OCI-LY1 (cell line): ENCODE data around the gene NUS1.

ENCODE experiments used
- H2AFZ ChIP-seq: fragments of 200-600 bp; sonication (generic), shearing (Covaris generic); 2 replicates; pipeline ENCODE4 v1.6.0; 2014; ENCODE audit warnings: antibody characterized with exemption, mild to moderate bottlenecking, low read length
- H3F3A ChIP-seq: fragments of 200-600 bp; sonication (generic), shearing (Covaris generic); 2 replicates; pipeline ENCODE4 v1.6.0; 2014; ENCODE audit warnings: mild to moderate bottlenecking, antibody characterized with exemption, low read length, moderate library complexity; ENCODE audit not compliant: insufficient read depth
- H3K27ac ChIP-seq: fragments of 200-600 bp; sonication (generic); 2 replicates; pipeline ENCODE4 v1.5.1; 2014; ENCODE audit warnings: low read length, mixed run types, mild to moderate bottlenecking, low read depth; ENCODE audit not compliant: poor library complexity, severe bottlenecking
- H3K27me3 ChIP-seq: fragments of 200-600 bp; sonication (generic); 2 replicates; pipeline ENCODE4 v1.6.0; 2014; ENCODE audit warnings: antibody characterized with exemption, mild to moderate bottlenecking, low read length, moderate library complexity; ENCODE audit not compliant: insufficient read depth
- H3K36me3 ChIP-seq: fragments of 200-600 bp; sonication (generic); 2 replicates; pipeline ENCODE4 v1.6.1; 2014; ENCODE audit warnings: mild to moderate bottlenecking, antibody characterized with exemption, low read length, moderate library complexity, mixed read lengths; ENCODE audit not compliant: insufficient read depth
- H3K4me1 ChIP-seq: fragments of 200-600 bp; sonication (generic); 2 replicates; pipeline ENCODE4 v1.5.1; 2014; ENCODE audit warnings: mild to moderate bottlenecking, low read length, moderate library complexity; ENCODE audit not compliant: insufficient read depth, severe bottlenecking
- H3K4me2 ChIP-seq: fragments of 200-600 bp; sonication (generic), shearing (Covaris generic); 2 replicates; pipeline ENCODE4 v1.6.1; 2014; ENCODE audit warnings: low read length
- H3K4me3 ChIP-seq: fragments of 200-600 bp; sonication (generic); 2 replicates; pipeline ENCODE4 v1.5.1; 2014; ENCODE audit warnings: low read length, low read depth, mild to moderate bottlenecking, mixed read lengths; ENCODE audit not compliant: poor library complexity, severe bottlenecking
- H3K79me2 ChIP-seq: fragments of 200-600 bp; shearing (Covaris generic); 2 replicates; pipeline ENCODE4 v1.6.1; 2016; ENCODE audit warnings: mixed run types, low read length, mixed read lengths; ENCODE audit not compliant: insufficient read depth
- H3K9ac ChIP-seq: fragments of 200-600 bp; sonication (generic), shearing (Covaris generic); 2 replicates; pipeline ENCODE4 v1.6.1; 2014; ENCODE audit warnings: mild to moderate bottlenecking, low read length, mixed read lengths
- H3K9me2 ChIP-seq: fragments of 200-600 bp; sonication (generic), shearing (Covaris generic); 2 replicates; pipeline ENCODE4 v1.6.1; 2014; ENCODE audit warnings: low read depth, mild to moderate bottlenecking, low read length, mixed read lengths
- H3K9me3 ChIP-seq: fragments of 200-600 bp; shearing (Covaris generic); 2 replicates; pipeline ENCODE4 v1.6.1; 2014; ENCODE audit warnings: low read length, mixed read lengths
- H4K20me1 ChIP-seq: fragments of 200-600 bp; sonication (generic), shearing (Covaris generic); 2 replicates; pipeline ENCODE4 v1.6.0; 2016; ENCODE audit warnings: mild to moderate bottlenecking, low read length; ENCODE audit not compliant: insufficient read depth
- CTCF ChIP-seq: fragments of 200-600 bp; sonication (generic), shearing (Covaris generic); IDR thresholded peaks from 2 replicates; pipeline ENCODE4 v1.5.1; 2017; ENCODE audit warnings: mild to moderate bottlenecking, antibody characterized with exemption, low read length, moderate library complexity, mixed read lengths
- EZH2 ChIP-seq: fragments of 200-600 bp; sonication (generic), shearing (Covaris generic); IDR thresholded peaks from 2 replicates; pipeline ENCODE4 v1.8.0; 2017; ENCODE audit warnings: borderline replicate concordance, mixed run types, mild to moderate bottlenecking, antibody characterized with exemption, low read length, moderate library complexity, mixed read lengths

The NUS1 gene

GRCh38 chr6:117677553-117678141 lies 2.4 kb downstream of the NUS1 start:
- Histone ChIP-seq H3K4me3 (peak overlapping the region; percentile 61), H4K20me1 (no peaks in the 10 kb centered on the region), H2AFZ (no peak overlapping the region), H3K4me1 (peaks cover 33% of the 10 kb centered on the region), H3K27ac (no peak overlapping the region), H3K79me2 (peaks cover 67% of the 10 kb centered on the region), H3K36me3 (peaks cover 32% of the 10 kb centered on the region), H3K9me3 (no peaks in the 10 kb centered on the region), H3K9ac (no peak overlapping the region), H3K9me2 (no peaks in the 10 kb centered on the region), H3F3A (no peaks in the 10 kb centered on the region), H3K27me3 (no peaks in the 10 kb centered on the region), H3K4me2 (peak overlapping the region; percentile 76)
- no peak for TF ChIP-seq CTCF
- TF ChIP-seq EZH2: no peak

GRCh38 chr6:117681162-117681741 lies 6.0 kb downstream of the NUS1 start:
- H3K4me3 ChIP-seq: no peak overlapping the region
- H4K20me1 ChIP-seq: no peaks in the 10 kb centered on the region; the same call in 1 of the 2 replicates
- H3K4me1 ChIP-seq: peaks cover 26% of the 10 kb centered on the region
- TF ChIP-seq EZH2 (no peak), CTCF (no peak)
- no peaks in the 10 kb centered on the region for H3F3A ChIP-seq
- no peaks in the 10 kb centered on the region for H3K9me3 ChIP-seq
- H3K9ac ChIP-seq: no peak overlapping the region
- H3K36me3 ChIP-seq: peaks cover 44% of the 10 kb centered on the region
- no peak overlapping the region for H3K27ac ChIP-seq
- H3K27me3 ChIP-seq: no peaks in the 10 kb centered on the region
- no peak overlapping the region for H2AFZ ChIP-seq
- no peak overlapping the region for H3K4me2 ChIP-seq
- no peaks in the 10 kb centered on the region for H3K9me2 ChIP-seq
- peaks cover 95% of the 10 kb centered on the region for H3K79me2 ChIP-seq

GRCh38 chr6:117684749-117685148 lies 9.5 kb downstream of the NUS1 start:
- H4K20me1 ChIP-seq: peaks cover 4% of the 10 kb centered on the region
- H3K9me3 ChIP-seq: no peaks in the 10 kb centered on the region
- peaks cover 2% of the 10 kb centered on the region for H3K4me1 ChIP-seq
- no peak overlapping the region for H3K27ac ChIP-seq
- no peak overlapping the region for H3K9ac ChIP-seq
- H3K27me3 ChIP-seq: no peaks in the 10 kb centered on the region
- no peaks in the 10 kb centered on the region for H3K9me2 ChIP-seq
- TF ChIP-seq EZH2 (no peak), CTCF (no peak)
- H2AFZ ChIP-seq: no peak overlapping the region
- H3F3A ChIP-seq: no peaks in the 10 kb centered on the region
- H3K36me3 ChIP-seq: peaks cover 37% of the 10 kb centered on the region
- no peak overlapping the region for H3K4me2 ChIP-seq
- H3K79me2 ChIP-seq: peaks cover 95% of the 10 kb centered on the region
- no peak overlapping the region for H3K4me3 ChIP-seq
